Measurements from ENCODE around the gene TUBB4A.

DNA sequence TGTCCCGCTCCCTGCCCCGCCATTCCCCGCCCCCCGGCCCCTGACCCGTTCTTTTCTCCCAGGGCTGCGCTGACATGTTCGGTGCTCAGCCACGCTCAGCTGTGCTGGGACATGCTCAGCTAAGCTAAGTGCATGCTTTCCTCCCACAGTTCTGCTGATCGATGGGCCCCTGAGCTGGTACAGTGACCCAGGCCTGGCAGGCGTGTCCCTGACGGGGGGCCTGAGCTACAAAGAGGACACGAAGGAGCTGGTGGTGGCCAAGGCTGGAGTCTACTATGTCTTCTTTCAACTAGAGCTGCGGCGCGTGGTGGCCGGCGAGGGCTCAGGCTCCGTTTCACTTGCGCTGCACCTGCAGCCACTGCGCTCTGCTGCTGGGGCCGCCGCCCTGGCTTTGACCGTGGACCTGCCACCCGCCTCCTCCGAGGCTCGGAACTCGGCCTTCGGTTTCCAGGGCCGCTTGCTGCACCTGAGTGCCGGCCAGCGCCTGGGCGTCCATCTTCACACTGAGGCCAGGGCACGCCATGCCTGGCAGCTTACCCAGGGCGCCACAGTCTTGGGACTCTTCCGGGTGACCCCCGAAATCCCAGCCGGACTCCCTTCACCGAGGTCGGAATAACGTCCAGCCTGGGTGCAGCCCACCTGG, 32.5 kb upstream of the TUBB4A start:
- TF ChIP-seq, protein P1, sequence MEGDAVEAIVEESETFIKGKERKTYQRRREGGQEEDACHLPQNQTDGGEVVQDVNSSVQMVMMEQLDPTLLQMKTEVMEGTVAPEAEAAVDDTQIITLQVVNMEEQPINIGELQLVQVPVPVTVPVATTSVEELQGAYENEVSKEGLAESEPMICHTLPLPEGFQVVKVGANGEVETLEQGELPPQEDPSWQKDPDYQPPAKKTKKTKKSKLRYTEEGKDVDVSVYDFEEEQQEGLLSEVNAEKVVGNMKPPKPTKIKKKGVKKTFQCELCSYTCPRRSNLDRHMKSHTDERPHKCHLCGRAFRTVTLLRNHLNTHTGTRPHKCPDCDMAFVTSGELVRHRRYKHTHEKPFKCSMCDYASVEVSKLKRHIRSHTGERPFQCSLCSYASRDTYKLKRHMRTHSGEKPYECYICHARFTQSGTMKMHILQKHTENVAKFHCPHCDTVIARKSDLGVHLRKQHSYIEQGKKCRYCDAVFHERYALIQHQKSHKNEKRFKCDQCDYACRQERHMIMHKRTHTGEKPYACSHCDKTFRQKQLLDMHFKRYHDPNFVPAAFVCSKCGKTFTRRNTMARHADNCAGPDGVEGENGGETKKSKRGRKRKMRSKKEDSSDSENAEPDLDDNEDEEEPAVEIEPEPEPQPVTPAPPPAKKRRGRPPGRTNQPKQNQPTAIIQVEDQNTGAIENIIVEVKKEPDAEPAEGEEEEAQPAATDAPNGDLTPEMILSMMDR (IDR thresholded peaks at IDR 0.05; ENCODE audit: low read length), result no peak
- TF ChIP-seq EZH2 (IDR thresholded peaks at IDR 0.05; ENCODE audit: borderline replicate concordance, low read length), result no peak
